KMS-11 (cell line): Measurements from ENCODE around the gene TAP2.
A peak's percentile ranks its signal among the peaks of the same experiment; 100 is the strongest.

ENCODE experiments used
- H2AFZ ChIP-seq: fragments of 200-600 bp; sonication (generic); 2 replicates; pipeline ENCODE4 v1.6.1; 2016; ENCODE audit warnings: antibody characterized with exemption, mixed run types, low read depth
- H3K27ac ChIP-seq: fragments of 200-600 bp; sonication (generic); 2 replicates; pipeline ENCODE4 v1.6.1; 2016; ENCODE audit warnings: mild to moderate bottlenecking, mixed run types
- H3K27me3 ChIP-seq: fragments of 200-600 bp; sonication (generic); 2 replicates; pipeline ENCODE4 v1.6.1; 2017; ENCODE audit warnings: mild to moderate bottlenecking, low read depth, mixed run types, moderate library complexity; ENCODE audit not compliant: insufficient read depth
- H3K36me3 ChIP-seq: fragments of 200-600 bp; sonication (generic); 2 replicates; pipeline ENCODE4 v1.6.1; 2017; ENCODE audit warnings: mild to moderate bottlenecking, mixed run types; ENCODE audit not compliant: insufficient read depth
- H3K4me1 ChIP-seq: fragments of 200-600 bp; sonication (generic); 2 replicates; pipeline ENCODE4 v1.6.1; 2016; ENCODE audit warnings: mild to moderate bottlenecking, low read depth, mixed run types; ENCODE audit not compliant: poor library complexity, severe bottlenecking
- H3K4me2 ChIP-seq: fragments of 200-600 bp; sonication (generic); 2 replicates; pipeline ENCODE4 v1.7.0; 2016; ENCODE audit warnings: mild to moderate bottlenecking, mixed run types
- H3K4me3 ChIP-seq: fragments of 200-600 bp; sonication (generic); IDR thresholded peaks from 2 replicates; pipeline ENCODE4 v1.6.1; 2017; ENCODE audit warnings: low read depth, low read length, mixed read lengths; ENCODE audit not compliant: insufficient read depth
- H3K79me2 ChIP-seq: fragments of 200-600 bp; sonication (generic); 2 replicates; pipeline ENCODE4 v1.6.1; 2016; ENCODE audit warnings: low read depth, mixed run types; ENCODE audit not compliant: insufficient read depth
- H3K9ac ChIP-seq: fragments of 200-600 bp; sonication (generic); 2 replicates; pipeline ENCODE4 v1.6.1; 2016; ENCODE audit warnings: mild to moderate bottlenecking, mixed run types
- H4K20me1 ChIP-seq: fragments of 200-600 bp; sonication (generic); 2 replicates; pipeline ENCODE4 v1.6.1; 2016; ENCODE audit warnings: mild to moderate bottlenecking, mixed run types; ENCODE audit not compliant: insufficient read depth
- CTCF ChIP-seq: fragments of 200-600 bp; sonication (generic); conservative IDR thresholded peaks from 2 replicates; pipeline ENCODE4 v1.6.1; 2017; ENCODE audit warnings: low read depth, mild to moderate bottlenecking, antibody characterized with exemption, low read length, moderate library complexity, mixed read lengths

TAP2 gene

GRCh38 chr6:32847795-32848194, 9.3 kb upstream of the TAP2 start:
- Histone ChIP-seq H3K4me2 (no peak overlapping the region), H3K9ac (no peak overlapping the region), H4K20me1 (no peaks in the 10 kb centered on the region), H3K36me3 (no peaks in the 10 kb centered on the region; the same call in 1 of the 2 replicates), H3K4me3 (no peak overlapping the region), H2AFZ (no peak overlapping the region), H3K27ac (no peak overlapping the region), H3K4me1 (peaks cover 41% of the 10 kb centered on the region), H3K79me2 (peaks cover 20% of the 10 kb centered on the region; the same call in 1 of the 2 replicates), H3K27me3 (no peaks in the 10 kb centered on the region)
- no peak for TF ChIP-seq CTCF

GRCh38 chr6:32847004-32847403, 8.5 kb upstream of the TAP2 start:
- H3K27me3 ChIP-seq = no peaks in the 10 kb centered on the region
- H3K4me3 ChIP-seq = no peak overlapping the region
- no peak for TF ChIP-seq CTCF
- H3K27ac ChIP-seq = no peak overlapping the region
- no peak overlapping the region for H3K9ac ChIP-seq
- H3K36me3 ChIP-seq = peaks cover 3% of the 10 kb centered on the region
- H2AFZ ChIP-seq = no peak overlapping the region
- peaks cover 46% of the 10 kb centered on the region for H3K4me1 ChIP-seq
- no peaks in the 10 kb centered on the region for H4K20me1 ChIP-seq
- H3K4me2 ChIP-seq = no peak overlapping the region
- H3K79me2 ChIP-seq = peaks cover 19% of the 10 kb centered on the region; the same call in 1 of the 2 replicates

GRCh38 chr6:32845384-32845884, 6.9 kb upstream of the TAP2 start:
- no peaks in the 10 kb centered on the region for H3K27me3 ChIP-seq
- TF ChIP-seq CTCF = no peak
- H3K27ac ChIP-seq = peak overlapping the region; percentile 73
- H4K20me1 ChIP-seq = no peaks in the 10 kb centered on the region
- no peak overlapping the region for H2AFZ ChIP-seq
- H3K4me1 ChIP-seq = peaks cover 42% of the 10 kb centered on the region
- H3K4me3 ChIP-seq = no peak overlapping the region
- peaks cover 3% of the 10 kb centered on the region for H3K36me3 ChIP-seq
- peaks cover 11% of the 10 kb centered on the region; the same call in 1 of the 2 replicates for H3K79me2 ChIP-seq
- peak overlapping the region; percentile 92 for H3K4me2 ChIP-seq
- H3K9ac ChIP-seq = peak overlapping the region; percentile 84; the same call in 1 of the 2 replicates

- peaks cover 11% of the 10 kb centered on the region; the same call in 1 of the 2 replicates for H3K79me2 ChIP-seq
- TF ChIP-seq CTCF = no peak
- H3K27me3 ChIP-seq = no peaks in the 10 kb centered on the region
- no peaks in the 10 kb centered on the region for H4K20me1 ChIP-seq
- H3K4me3 ChIP-seq = no peak overlapping the region
- H3K9ac ChIP-seq = peak overlapping the region; percentile 84; the same call in 1 of the 2 replicates
- peak overlapping the region; percentile 80; the same call in 1 of the 2 replicates for H2AFZ ChIP-seq
- H3K27ac ChIP-seq = peak overlapping the region; percentile 73
- peaks cover 3% of the 10 kb centered on the region; the same call in 1 of the 2 replicates for H3K36me3 ChIP-seq
- H3K4me1 ChIP-seq = peaks cover 46% of the 10 kb centered on the region
- peak overlapping the region; percentile 92 for H3K4me2 ChIP-seq
Observed at GRCh38 chr6:32844839-32845383, 6.4 kb upstream of the TAP2 start.
